GM12891 (cell line): ENCODE data around the gene CNMD.

Source experiments
- PAX5 ChIP-seq: IDR thresholded peaks from 2 replicates; pipeline ENCODE4 v1.6.1; 2011; ENCODE audit warnings: low read length, moderate library complexity, mild to moderate bottlenecking; ENCODE audit not compliant: insufficient read depth, severe bottlenecking
- POLR2A ChIP-seq: IDR thresholded peaks from 2 replicates; pipeline ENCODE4 v1.6.1; 2011; ENCODE audit warnings: low read depth, low read length, control low read depth
- POLR2AphosphoS5 ChIP-seq: IDR thresholded peaks from 2 replicates; pipeline ENCODE4 v1.6.1; 2011; ENCODE audit warnings: low read depth, low read length, control low read depth
- POU2F2 ChIP-seq: IDR thresholded peaks from 2 replicates; pipeline ENCODE4 v1.6.1; 2011; ENCODE audit warnings: low read depth, mild to moderate bottlenecking, control low read depth, low read length, moderate library complexity
- TAF1 ChIP-seq: IDR thresholded peaks from 2 replicates; pipeline ENCODE4 v1.6.1; 2011; ENCODE audit warnings: low read depth, low read length, control low read depth

DNA sequence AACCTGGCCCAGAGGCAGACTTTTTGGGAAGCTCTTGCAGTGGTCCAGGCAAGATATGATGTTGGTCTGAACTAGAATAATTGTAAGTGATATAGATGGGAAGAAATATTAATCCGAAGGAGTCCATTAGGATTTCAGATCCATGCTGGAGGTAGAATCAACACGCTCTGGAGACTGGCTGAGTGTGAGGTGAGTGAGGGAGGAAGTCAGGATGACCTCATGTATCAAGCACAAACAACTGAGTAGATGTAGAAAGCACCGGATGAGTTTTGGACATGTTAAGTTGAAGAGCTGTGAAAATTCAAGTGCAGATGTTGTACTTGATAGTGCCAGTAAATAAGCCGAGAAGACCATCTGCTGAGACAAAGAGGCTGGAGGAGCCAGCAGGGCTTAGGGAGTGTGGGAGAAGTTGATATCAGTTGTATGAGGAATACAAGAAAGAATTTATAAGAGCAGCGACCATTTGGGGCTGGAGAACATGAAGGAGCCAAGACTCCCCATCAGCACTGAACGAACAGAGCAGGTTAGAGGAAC, 5.3 kb upstream of the CNMD start:
- no peak for TF ChIP-seq TAF1
- TF ChIP-seq POU2F2: no peak
- no peak for TF ChIP-seq POLR2A
- no peak for TF ChIP-seq PAX5
- no peak for TF ChIP-seq POLR2AphosphoS5
